ENCODE measurements around the gene MT3.

MT3 gene

GRCh38 chr16:56601325-56601724 lies 12.0 kb downstream of the MT3 start:
- Histone ChIP-seq H3K27ac (ENCODE audit: extremely low read depth, low read depth, low read length) (no peak overlapping the region), H3K9me3 (ENCODE audit: control insufficient read depth, insufficient read depth, low read depth, low read length) (no peaks in the 10 kb centered on the region), H3K36me3 (ENCODE audit: control insufficient read depth in 2 of 2, insufficient read depth in 1 of 2, low read length in 2 of 2) (no peaks in the 10 kb centered on the region), H3K4me1 (ENCODE audit: control insufficient read depth, insufficient read depth, low read length) (no peaks in the 10 kb centered on the region), H3K4me3 (ENCODE audit: low read depth, low read length) (no peak overlapping the region)
- ChIA-PET CTCF (interaction anchor here (0.6 to 6.0 kb wide), 8 partner anchors 10 to 163 kb away, joined by 3 to 40 read pairs (median 5); no protein-coding TSS in a partner anchor), POLR2A (no interaction called here)
- TF ChIP-seq ZNF23 (tag by site-specific recombination; IDR thresholded peaks at IDR 0.05; ENCODE audit: borderline replicate concordance) (no peak), ZNF133 (tag by site-specific recombination; IDR thresholded peaks at IDR 0.05) (no peak), ATF2 (tag by site-specific recombination; IDR thresholded peaks at IDR 0.05; ENCODE audit: low read depth) (no peak), GLIS2 (tag by site-specific recombination; IDR thresholded peaks at IDR 0.05) (no peak), ZNF837 (tag by site-specific recombination; IDR thresholded peaks at IDR 0.05) (no peak), ZNF335 (tag by site-specific recombination; conservative IDR thresholded peaks at IDR 0.05) (no peak), ZNF311 (tag by site-specific recombination; IDR thresholded peaks at IDR 0.05; ENCODE audit: borderline replicate concordance) (no peak)
- TF ChIP-seq, protein P1, sequence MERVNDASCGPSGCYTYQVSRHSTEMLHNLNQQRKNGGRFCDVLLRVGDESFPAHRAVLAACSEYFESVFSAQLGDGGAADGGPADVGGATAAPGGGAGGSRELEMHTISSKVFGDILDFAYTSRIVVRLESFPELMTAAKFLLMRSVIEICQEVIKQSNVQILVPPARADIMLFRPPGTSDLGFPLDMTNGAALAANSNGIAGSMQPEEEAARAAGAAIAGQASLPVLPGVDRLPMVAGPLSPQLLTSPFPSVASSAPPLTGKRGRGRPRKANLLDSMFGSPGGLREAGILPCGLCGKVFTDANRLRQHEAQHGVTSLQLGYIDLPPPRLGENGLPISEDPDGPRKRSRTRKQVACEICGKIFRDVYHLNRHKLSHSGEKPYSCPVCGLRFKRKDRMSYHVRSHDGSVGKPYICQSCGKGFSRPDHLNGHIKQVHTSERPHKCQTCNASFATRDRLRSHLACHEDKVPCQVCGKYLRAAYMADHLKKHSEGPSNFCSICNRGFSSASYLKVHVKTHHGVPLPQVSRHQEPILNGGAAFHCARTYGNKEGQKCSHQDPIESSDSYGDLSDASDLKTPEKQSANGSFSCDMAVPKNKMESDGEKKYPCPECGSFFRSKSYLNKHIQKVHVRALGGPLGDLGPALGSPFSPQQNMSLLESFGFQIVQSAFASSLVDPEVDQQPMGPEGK (tag by site-specific recombination; IDR thresholded peaks at IDR 0.05): no peak
- TF ChIP-seq, protein P2, sequence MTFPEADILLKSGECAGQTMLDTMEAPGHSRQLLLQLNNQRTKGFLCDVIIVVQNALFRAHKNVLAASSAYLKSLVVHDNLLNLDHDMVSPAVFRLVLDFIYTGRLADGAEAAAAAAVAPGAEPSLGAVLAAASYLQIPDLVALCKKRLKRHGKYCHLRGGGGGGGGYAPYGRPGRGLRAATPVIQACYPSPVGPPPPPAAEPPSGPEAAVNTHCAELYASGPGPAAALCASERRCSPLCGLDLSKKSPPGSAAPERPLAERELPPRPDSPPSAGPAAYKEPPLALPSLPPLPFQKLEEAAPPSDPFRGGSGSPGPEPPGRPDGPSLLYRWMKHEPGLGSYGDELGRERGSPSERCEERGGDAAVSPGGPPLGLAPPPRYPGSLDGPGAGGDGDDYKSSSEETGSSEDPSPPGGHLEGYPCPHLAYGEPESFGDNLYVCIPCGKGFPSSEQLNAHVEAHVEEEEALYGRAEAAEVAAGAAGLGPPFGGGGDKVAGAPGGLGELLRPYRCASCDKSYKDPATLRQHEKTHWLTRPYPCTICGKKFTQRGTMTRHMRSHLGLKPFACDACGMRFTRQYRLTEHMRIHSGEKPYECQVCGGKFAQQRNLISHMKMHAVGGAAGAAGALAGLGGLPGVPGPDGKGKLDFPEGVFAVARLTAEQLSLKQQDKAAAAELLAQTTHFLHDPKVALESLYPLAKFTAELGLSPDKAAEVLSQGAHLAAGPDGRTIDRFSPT (tag by site-specific recombination; IDR thresholded peaks at IDR 0.05): no peak
- TF ChIP-seq, protein P3, sequence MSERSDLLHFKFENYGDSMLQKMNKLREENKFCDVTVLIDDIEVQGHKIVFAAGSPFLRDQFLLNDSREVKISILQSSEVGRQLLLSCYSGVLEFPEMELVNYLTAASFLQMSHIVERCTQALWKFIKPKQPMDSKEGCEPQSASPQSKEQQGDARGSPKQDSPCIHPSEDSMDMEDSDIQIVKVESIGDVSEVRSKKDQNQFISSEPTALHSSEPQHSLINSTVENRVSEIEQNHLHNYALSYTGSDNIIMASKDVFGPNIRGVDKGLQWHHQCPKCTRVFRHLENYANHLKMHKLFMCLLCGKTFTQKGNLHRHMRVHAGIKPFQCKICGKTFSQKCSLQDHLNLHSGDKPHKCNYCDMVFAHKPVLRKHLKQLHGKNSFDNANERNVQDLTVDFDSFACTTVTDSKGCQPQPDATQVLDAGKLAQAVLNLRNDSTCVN (tag by site-specific recombination; optimal IDR thresholded peaks at IDR 0.05): no peak
- TF ChIP-seq, protein P4, sequence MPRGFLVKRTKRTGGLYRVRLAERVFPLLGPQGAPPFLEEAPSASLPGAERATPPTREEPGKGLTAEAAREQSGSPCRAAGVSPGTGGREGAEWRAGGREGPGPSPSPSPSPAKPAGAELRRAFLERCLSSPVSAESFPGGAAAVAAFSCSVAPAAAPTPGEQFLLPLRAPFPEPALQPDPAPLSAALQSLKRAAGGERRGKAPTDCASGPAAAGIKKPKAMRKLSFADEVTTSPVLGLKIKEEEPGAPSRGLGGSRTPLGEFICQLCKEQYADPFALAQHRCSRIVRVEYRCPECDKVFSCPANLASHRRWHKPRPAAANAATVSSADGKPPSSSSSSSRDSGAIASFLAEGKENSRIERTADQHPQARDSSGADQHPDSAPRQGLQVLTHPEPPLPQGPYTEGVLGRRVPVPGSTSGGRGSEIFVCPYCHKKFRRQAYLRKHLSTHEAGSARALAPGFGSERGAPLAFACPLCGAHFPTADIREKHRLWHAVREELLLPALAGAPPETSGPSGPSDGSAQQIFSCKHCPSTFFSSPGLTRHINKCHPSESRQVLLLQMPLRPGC (tag by site-specific recombination; IDR thresholded peaks at IDR 0.05): no peak

DNA sequence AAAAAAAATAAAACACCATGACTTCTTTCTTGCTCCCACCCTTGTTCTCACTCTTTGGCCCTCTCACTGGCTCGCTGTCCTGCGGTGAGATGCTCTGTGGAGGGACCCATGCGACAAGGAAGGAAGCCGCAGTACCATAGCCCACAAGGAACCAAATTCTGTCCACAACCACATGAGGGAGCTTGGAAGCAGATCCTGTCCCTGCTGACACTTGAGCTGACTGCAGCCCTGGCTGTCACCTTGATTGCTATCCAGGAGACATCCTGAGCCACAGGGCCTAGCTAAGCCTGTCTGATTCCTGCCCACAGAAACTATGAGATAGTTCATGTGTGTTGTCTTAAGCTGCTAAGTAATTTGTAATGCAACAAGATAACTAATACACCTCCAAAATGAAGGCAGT lies 14.3 kb downstream of the MT3 start:
- ChIA-PET POLR2A (interaction anchor here (0.7 to 1.5 kb wide), 2 partner anchors 91 to 153 kb away, joined by 3 to 4 read pairs; partner anchors contain the start of genes NUDT21 and OGFOD1), CTCF (interaction anchor here (0.6 to 6.0 kb wide), 20 partner anchors 12 to 334 kb away, joined by 3 to 66 read pairs (median 4); no protein-coding TSS in a partner anchor)
- H3K9me3 ChIP-seq (ENCODE audit: control insufficient read depth, insufficient read depth, low read depth, low read length): no peaks in the 10 kb centered on the region
- H3K36me3 ChIP-seq (ENCODE audit: control insufficient read depth in 2 of 2, insufficient read depth in 1 of 2, low read length in 2 of 2): no peaks in the 10 kb centered on the region
- no peak overlapping the region for H3K27ac ChIP-seq (ENCODE audit: extremely low read depth, low read depth, low read length)
- H3K4me3 ChIP-seq (ENCODE audit: low read depth, low read length): no peak overlapping the region
- H3K4me1 ChIP-seq (ENCODE audit: control insufficient read depth, insufficient read depth, low read length): no peaks in the 10 kb centered on the region
- no peak for TF ChIP-seq HOXD13 (CRISPR knock-in tag; IDR thresholded peaks at IDR 0.05; ENCODE audit: borderline replicate concordance)
- no peak for TF ChIP-seq KLF16 (tag by site-specific recombination; IDR thresholded peaks at IDR 0.05)
- peak; percentile 30 for TF ChIP-seq ZNF654 (tag by site-specific recombination; IDR thresholded peaks at IDR 0.05; ENCODE audit: low read depth)
- no peak for TF ChIP-seq ZNF664 (tag by site-specific recombination; IDR thresholded peaks at IDR 0.05)
- TF ChIP-seq, protein P5, sequence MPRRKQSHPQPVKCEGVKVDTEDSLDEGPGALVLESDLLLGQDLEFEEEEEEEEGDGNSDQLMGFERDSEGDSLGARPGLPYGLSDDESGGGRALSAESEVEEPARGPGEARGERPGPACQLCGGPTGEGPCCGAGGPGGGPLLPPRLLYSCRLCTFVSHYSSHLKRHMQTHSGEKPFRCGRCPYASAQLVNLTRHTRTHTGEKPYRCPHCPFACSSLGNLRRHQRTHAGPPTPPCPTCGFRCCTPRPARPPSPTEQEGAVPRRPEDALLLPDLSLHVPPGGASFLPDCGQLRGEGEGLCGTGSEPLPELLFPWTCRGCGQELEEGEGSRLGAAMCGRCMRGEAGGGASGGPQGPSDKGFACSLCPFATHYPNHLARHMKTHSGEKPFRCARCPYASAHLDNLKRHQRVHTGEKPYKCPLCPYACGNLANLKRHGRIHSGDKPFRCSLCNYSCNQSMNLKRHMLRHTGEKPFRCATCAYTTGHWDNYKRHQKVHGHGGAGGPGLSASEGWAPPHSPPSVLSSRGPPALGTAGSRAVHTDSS (tag by site-specific recombination; IDR thresholded peaks at IDR 0.05): no peak
- TF ChIP-seq ZNF221 (tag by site-specific recombination; IDR thresholded peaks at IDR 0.05; ENCODE audit: borderline replicate concordance): no peak
- TF ChIP-seq ZNF146 (tag by site-specific recombination; IDR thresholded peaks at IDR 0.05): no peak
- TF ChIP-seq GLIS2 (tag by site-specific recombination; IDR thresholded peaks at IDR 0.05): no peak
- TF ChIP-seq ZNF747 (tag by site-specific recombination; IDR thresholded peaks at IDR 0.05): no peak
- TF ChIP-seq ATF2 (tag by site-specific recombination; IDR thresholded peaks at IDR 0.05; ENCODE audit: low read depth): no peak
- TF ChIP-seq PRDM1 (tag by site-specific recombination; IDR thresholded peaks at IDR 0.05): no peak
- no peak for TF ChIP-seq WT1 (tag by site-specific recombination; IDR thresholded peaks at IDR 0.05)
- TF ChIP-seq REPIN1 (tag by site-specific recombination; IDR thresholded peaks at IDR 0.05; ENCODE audit: low read depth): no peak
- TF ChIP-seq ZNF335 (tag by site-specific recombination; conservative IDR thresholded peaks at IDR 0.05): no peak
- TF ChIP-seq ZBTB17 (tag by site-specific recombination; IDR thresholded peaks at IDR 0.05): no peak

Measured in HEK293 (cell line).